Measurements from ENCODE around the gene VCL. TPM values are rescaled to one million over a fixed set of nuclear protein-coding genes. Genes with fewer than 3 reads are reported as not detected.

VCL gene
- total RNA-seq, 4 donors from 2014 or later: 96.1 to 133 (median 120) TPM

DNA sequence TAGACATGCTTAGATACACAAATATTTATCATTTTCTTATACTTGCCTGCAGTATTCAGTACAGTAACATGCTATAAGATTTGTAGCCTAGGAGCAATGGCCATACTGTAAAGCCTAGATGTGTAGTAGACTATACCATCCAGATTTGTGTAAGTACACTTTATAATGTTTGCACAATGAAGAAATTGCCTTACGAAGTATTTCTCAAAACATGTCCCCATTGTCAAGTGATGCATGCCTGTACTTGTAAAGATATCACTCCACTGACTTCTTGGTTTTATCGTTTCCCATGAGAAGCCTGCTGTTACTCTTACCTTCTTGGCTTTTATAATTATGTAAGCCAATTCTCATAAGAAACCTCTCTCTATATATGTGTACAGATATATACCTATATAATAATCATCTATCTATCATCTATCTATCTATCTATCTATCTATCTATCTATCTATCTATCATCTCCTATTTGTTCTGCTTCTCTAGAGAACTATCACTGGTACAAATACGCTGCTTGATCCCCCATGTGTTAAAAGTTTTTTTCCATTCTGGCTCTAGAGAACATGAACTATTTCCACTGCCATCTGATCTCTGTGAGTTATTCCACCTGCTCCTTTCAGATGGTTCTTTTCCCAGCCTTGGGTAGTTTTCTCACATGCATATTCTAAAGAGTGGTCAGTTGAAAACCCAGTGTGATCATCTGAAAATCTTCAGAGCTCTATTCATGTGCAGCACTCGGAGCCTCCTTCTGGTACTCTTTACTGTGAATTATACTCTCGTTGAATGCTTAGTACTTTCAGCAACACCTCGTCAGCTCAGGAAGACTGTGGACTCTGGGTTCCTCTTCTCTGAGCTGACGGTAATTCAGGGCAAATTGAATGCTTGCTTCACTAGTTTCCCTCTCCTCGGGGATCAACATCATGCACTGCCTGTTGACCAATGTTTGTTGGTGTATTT lies 14.5 kb upstream of the VCL start:
- no peak overlapping the region for H3K4me3 ChIP-seq
- no peaks in the 10 kb centered on the region for H3K36me3 ChIP-seq
- H3K27ac ChIP-seq: no peak overlapping the region
- H3K4me1 ChIP-seq: peaks cover 0 to 10% (median 2%) of the 10 kb centered on the region in 4 donors
- H3K9me3 ChIP-seq: no peaks in the 10 kb centered on the region
- no peak for TF ChIP-seq POLR2AphosphoS5 (IDR thresholded peaks at IDR 0.05)
- no peak for TF ChIP-seq EP300 (IDR thresholded peaks at IDR 0.05; ENCODE audit: low read depth)
- TF ChIP-seq POLR2A (IDR thresholded peaks at IDR 0.05): no peak
- TF ChIP-seq, protein P1, sequence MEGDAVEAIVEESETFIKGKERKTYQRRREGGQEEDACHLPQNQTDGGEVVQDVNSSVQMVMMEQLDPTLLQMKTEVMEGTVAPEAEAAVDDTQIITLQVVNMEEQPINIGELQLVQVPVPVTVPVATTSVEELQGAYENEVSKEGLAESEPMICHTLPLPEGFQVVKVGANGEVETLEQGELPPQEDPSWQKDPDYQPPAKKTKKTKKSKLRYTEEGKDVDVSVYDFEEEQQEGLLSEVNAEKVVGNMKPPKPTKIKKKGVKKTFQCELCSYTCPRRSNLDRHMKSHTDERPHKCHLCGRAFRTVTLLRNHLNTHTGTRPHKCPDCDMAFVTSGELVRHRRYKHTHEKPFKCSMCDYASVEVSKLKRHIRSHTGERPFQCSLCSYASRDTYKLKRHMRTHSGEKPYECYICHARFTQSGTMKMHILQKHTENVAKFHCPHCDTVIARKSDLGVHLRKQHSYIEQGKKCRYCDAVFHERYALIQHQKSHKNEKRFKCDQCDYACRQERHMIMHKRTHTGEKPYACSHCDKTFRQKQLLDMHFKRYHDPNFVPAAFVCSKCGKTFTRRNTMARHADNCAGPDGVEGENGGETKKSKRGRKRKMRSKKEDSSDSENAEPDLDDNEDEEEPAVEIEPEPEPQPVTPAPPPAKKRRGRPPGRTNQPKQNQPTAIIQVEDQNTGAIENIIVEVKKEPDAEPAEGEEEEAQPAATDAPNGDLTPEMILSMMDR (IDR thresholded peaks at IDR 0.05): no peak
- DNase-seq: no peak
- in situ Hi-C loops (cut with MboI; ENCODE audit: low pct_ligation_motif_present in 1 of 4, low pct_unique_long_range_greater_than_20kb in 1 of 4, low sequenced_read_pairs in 3 of 4) (no loop called here), intact Hi-C loops (cut with DNase I; ENCODE audit: low total_unique reads) (loop anchor here (1.0 kb wide), 1 partner anchor 32 kb away; no protein-coding TSS in a partner anchor)
- 55 to 63% methylated on average over 8 of the region's 8 CpGs for WGBS, 2 donors (ENCODE audit: low coverage in 1 of 2)
- no peaks in the 10 kb centered on the region for H3K27me3 ChIP-seq

DNA sequence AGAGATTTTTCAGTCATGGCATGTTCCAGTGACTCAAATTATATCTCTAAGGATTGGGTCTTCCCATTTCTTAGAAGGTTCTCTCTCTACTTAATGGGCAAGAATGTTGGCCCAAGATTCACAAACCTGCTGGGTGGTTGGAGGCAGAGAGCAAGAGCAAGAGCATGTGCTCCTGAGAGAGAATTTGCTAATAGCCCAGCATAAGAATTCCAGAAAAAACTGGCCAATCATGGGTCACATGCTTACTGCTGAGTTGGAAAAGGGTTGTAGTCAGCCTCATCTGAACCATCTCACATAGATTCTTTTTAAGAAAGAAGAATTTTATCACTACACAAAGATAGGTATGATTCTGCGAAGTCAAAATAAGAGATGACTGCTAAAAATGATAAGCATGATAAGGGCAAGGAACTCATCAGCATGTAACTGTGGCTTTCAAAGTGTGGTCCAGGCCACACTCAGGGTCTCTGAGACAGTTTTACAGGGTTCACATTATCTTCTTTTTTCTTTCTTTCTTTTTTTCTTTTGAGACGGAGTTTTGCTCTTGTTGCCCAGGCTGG lies 8.2 kb upstream of the VCL start:
- no peak for DNase-seq
- Histone ChIP-seq H3K27me3 (no peaks in the 10 kb centered on the region), H3K36me3 (no peaks in the 10 kb centered on the region), H3K27ac (no peak overlapping the region), H3K4me3 (no peak overlapping the region), H3K9me3 (no peaks in the 10 kb centered on the region), H3K4me1 (no peaks in the 10 kb centered on the region)
- intact Hi-C loops (cut with DNase I; ENCODE audit: low total_unique reads): no loop called here
- TF ChIP-seq, protein P1 (IDR thresholded peaks at IDR 0.05): no peak
- TF ChIP-seq POLR2AphosphoS5 (IDR thresholded peaks at IDR 0.05): no peak
- TF ChIP-seq EP300 (IDR thresholded peaks at IDR 0.05; ENCODE audit: low read depth): no peak
- no peak for TF ChIP-seq POLR2A (IDR thresholded peaks at IDR 0.05)
- 90 to 96% methylated on average over 2 of the region's 2 CpGs for WGBS, 2 donors (ENCODE audit: low coverage in 1 of 2)
- in situ Hi-C loops (cut with MboI; ENCODE audit: low pct_ligation_motif_present in 1 of 4, low pct_unique_long_range_greater_than_20kb in 1 of 4, low sequenced_read_pairs in 3 of 4): no loop called here

DNA sequence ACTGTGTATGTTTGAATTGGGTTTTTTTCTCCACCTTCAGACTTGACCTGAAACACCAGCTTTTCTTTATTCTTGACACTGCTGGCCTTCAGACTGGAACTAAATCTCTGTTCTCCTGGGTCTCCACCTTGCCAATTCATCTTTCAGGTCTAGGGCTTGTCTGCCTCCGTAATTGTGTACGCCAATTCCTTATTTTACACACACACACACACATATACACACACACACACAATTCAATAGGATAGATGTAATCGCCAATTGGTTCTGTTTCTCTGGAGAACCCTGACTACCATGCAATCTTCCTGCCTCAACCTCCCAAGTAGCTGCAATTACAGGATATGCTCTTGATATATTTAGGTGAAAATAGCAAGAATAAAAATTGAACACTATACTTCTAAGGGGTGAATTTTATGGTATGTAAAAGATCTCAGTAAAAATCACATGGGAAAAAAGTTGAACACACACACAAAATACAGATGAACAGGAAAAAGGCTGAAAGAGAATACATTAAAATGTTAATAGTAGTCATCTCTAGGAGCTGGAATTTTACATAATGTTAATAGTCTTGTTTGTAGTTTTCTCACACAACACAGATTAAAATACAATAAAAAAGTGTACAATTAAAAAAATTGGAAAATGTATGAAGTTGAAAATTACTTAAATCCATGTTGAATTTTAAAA lies 6.6 kb upstream of the VCL start:
- 91 to 92% methylated on average over 3 of the region's 3 CpGs for WGBS, 2 donors (ENCODE audit: low coverage in 1 of 2)
- intact Hi-C loops (cut with DNase I; ENCODE audit: low total_unique reads) (no loop called here), in situ Hi-C loops (cut with MboI; ENCODE audit: low pct_ligation_motif_present in 1 of 4, low pct_unique_long_range_greater_than_20kb in 1 of 4, low sequenced_read_pairs in 3 of 4) (no loop called here)
- no peaks in the 10 kb centered on the region for H3K9me3 ChIP-seq
- H3K4me1 ChIP-seq: no peaks in the 10 kb centered on the region
- no peak for DNase-seq
- H3K27ac ChIP-seq: no peak overlapping the region
- no peaks in the 10 kb centered on the region for H3K36me3 ChIP-seq
- H3K4me3 ChIP-seq: no peak overlapping the region
- TF ChIP-seq, protein P1 (IDR thresholded peaks at IDR 0.05): no peak
- no peak for TF ChIP-seq POLR2AphosphoS5 (IDR thresholded peaks at IDR 0.05)
- TF ChIP-seq POLR2A (IDR thresholded peaks at IDR 0.05): no peak
- no peak for TF ChIP-seq EP300 (IDR thresholded peaks at IDR 0.05; ENCODE audit: low read depth)
- H3K27me3 ChIP-seq: no peaks in the 10 kb centered on the region

DNA sequence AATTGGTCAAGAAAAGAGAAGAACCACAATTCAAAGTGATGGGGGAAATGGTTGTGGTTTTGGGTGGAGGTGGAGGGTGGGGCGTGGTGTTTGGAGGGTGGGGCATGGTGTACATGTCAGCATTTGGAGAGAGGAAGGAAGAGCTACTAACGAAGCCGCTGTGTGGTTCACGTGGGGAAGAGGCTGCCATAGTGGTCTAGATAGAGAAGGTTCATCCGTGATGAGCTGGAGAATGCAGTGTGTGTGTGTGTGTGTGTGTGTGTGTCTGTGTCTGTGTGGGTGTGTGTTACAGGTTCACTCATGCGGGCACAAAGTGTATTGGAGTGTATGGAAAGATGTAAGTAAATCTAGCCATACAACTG lies 6.1 kb upstream of the VCL start:
- Histone ChIP-seq H3K36me3 (no peaks in the 10 kb centered on the region), H3K9me3 (no peaks in the 10 kb centered on the region), H3K4me1 (no peaks in the 10 kb centered on the region), H3K27ac (no peak overlapping the region), H3K27me3 (no peaks in the 10 kb centered on the region), H3K4me3 (no peak overlapping the region)
- intact Hi-C loops (cut with DNase I; ENCODE audit: low total_unique reads) (no loop called here), in situ Hi-C loops (cut with MboI; ENCODE audit: low pct_ligation_motif_present in 1 of 4, low pct_unique_long_range_greater_than_20kb in 1 of 4, low sequenced_read_pairs in 3 of 4) (no loop called here)
- peak; percentile 48 for DNase-seq
- 33 to 60% methylated on average over 2 to 6 of the region's 6 CpGs for WGBS, 2 donors (ENCODE audit: low coverage in 1 of 2)
- TF ChIP-seq EP300 (IDR thresholded peaks at IDR 0.05; ENCODE audit: low read depth) (no peak), POLR2AphosphoS5 (IDR thresholded peaks at IDR 0.05) (no peak), POLR2A (IDR thresholded peaks at IDR 0.05) (no peak)
- TF ChIP-seq, protein P1 (IDR thresholded peaks at IDR 0.05): no peak

All from transverse colon (tissue), 4 donors.